ENCODE measurements around the gene CARS1. TPM values are rescaled to one million over a fixed set of nuclear protein-coding genes. Genes with fewer than 3 reads are reported as not detected.

Gene CARS1
- total and polyA plus RNA-seq, 9 of the 15 experiments (the other 6 are each of a cell fraction or from before 2014, with no cell fraction given) = 14.4 to 106 (median 73.6) TPM

- 0 out of 4 replicates have a peak, but pooled peaks of 1 of the 2 experiments have one; percentile 14 for TF ChIP-seq FOXA3 (CRISPR knock-in tag; conservative IDR thresholded peaks at IDR 0.05 in 1 of 2, IDR thresholded peaks at IDR 0.05 in 1 of 2)
- TF ChIP-seq, protein P1, sequence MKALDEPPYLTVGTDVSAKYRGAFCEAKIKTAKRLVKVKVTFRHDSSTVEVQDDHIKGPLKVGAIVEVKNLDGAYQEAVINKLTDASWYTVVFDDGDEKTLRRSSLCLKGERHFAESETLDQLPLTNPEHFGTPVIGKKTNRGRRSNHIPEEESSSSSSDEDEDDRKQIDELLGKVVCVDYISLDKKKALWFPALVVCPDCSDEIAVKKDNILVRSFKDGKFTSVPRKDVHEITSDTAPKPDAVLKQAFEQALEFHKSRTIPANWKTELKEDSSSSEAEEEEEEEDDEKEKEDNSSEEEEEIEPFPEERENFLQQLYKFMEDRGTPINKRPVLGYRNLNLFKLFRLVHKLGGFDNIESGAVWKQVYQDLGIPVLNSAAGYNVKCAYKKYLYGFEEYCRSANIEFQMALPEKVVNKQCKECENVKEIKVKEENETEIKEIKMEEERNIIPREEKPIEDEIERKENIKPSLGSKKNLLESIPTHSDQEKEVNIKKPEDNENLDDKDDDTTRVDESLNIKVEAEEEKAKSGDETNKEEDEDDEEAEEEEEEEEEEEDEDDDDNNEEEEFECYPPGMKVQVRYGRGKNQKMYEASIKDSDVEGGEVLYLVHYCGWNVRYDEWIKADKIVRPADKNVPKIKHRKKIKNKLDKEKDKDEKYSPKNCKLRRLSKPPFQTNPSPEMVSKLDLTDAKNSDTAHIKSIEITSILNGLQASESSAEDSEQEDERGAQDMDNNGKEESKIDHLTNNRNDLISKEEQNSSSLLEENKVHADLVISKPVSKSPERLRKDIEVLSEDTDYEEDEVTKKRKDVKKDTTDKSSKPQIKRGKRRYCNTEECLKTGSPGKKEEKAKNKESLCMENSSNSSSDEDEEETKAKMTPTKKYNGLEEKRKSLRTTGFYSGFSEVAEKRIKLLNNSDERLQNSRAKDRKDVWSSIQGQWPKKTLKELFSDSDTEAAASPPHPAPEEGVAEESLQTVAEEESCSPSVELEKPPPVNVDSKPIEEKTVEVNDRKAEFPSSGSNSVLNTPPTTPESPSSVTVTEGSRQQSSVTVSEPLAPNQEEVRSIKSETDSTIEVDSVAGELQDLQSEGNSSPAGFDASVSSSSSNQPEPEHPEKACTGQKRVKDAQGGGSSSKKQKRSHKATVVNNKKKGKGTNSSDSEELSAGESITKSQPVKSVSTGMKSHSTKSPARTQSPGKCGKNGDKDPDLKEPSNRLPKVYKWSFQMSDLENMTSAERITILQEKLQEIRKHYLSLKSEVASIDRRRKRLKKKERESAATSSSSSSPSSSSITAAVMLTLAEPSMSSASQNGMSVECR (CRISPR knock-in tag; IDR thresholded peaks at IDR 0.05) = no peak
- TF ChIP-seq, protein P2, sequence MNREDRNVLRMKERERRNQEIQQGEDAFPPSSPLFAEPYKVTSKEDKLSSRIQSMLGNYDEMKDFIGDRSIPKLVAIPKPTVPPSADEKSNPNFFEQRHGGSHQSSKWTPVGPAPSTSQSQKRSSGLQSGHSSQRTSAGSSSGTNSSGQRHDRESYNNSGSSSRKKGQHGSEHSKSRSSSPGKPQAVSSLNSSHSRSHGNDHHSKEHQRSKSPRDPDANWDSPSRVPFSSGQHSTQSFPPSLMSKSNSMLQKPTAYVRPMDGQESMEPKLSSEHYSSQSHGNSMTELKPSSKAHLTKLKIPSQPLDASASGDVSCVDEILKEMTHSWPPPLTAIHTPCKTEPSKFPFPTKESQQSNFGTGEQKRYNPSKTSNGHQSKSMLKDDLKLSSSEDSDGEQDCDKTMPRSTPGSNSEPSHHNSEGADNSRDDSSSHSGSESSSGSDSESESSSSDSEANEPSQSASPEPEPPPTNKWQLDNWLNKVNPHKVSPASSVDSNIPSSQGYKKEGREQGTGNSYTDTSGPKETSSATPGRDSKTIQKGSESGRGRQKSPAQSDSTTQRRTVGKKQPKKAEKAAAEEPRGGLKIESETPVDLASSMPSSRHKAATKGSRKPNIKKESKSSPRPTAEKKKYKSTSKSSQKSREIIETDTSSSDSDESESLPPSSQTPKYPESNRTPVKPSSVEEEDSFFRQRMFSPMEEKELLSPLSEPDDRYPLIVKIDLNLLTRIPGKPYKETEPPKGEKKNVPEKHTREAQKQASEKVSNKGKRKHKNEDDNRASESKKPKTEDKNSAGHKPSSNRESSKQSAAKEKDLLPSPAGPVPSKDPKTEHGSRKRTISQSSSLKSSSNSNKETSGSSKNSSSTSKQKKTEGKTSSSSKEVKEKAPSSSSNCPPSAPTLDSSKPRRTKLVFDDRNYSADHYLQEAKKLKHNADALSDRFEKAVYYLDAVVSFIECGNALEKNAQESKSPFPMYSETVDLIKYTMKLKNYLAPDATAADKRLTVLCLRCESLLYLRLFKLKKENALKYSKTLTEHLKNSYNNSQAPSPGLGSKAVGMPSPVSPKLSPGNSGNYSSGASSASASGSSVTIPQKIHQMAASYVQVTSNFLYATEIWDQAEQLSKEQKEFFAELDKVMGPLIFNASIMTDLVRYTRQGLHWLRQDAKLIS (CRISPR knock-in tag; IDR thresholded peaks at IDR 0.05) = no peak
- no peak for TF ChIP-seq PURB (CRISPR knock-in tag; IDR thresholded peaks at IDR 0.05; ENCODE audit: low read depth)
- no peak for TF ChIP-seq RHOXF2B (CRISPR knock-in tag; conservative IDR thresholded peaks at IDR 0.05)
- no peak for TF ChIP-seq TCF7L2 (IDR thresholded peaks at IDR 0.05; ENCODE audit: low read depth, low read length)
- peak; percentile 85 for TF ChIP-seq NFE2L1 (tag; IDR thresholded peaks at IDR 0.05; ENCODE audit: borderline replicate concordance, low read depth)
- peak; percentile 85; the same call in 1 of the 2 replicates for TF ChIP-seq BACH1 (tag; IDR thresholded peaks at IDR 0.05)
- TF ChIP-seq, protein P3, sequence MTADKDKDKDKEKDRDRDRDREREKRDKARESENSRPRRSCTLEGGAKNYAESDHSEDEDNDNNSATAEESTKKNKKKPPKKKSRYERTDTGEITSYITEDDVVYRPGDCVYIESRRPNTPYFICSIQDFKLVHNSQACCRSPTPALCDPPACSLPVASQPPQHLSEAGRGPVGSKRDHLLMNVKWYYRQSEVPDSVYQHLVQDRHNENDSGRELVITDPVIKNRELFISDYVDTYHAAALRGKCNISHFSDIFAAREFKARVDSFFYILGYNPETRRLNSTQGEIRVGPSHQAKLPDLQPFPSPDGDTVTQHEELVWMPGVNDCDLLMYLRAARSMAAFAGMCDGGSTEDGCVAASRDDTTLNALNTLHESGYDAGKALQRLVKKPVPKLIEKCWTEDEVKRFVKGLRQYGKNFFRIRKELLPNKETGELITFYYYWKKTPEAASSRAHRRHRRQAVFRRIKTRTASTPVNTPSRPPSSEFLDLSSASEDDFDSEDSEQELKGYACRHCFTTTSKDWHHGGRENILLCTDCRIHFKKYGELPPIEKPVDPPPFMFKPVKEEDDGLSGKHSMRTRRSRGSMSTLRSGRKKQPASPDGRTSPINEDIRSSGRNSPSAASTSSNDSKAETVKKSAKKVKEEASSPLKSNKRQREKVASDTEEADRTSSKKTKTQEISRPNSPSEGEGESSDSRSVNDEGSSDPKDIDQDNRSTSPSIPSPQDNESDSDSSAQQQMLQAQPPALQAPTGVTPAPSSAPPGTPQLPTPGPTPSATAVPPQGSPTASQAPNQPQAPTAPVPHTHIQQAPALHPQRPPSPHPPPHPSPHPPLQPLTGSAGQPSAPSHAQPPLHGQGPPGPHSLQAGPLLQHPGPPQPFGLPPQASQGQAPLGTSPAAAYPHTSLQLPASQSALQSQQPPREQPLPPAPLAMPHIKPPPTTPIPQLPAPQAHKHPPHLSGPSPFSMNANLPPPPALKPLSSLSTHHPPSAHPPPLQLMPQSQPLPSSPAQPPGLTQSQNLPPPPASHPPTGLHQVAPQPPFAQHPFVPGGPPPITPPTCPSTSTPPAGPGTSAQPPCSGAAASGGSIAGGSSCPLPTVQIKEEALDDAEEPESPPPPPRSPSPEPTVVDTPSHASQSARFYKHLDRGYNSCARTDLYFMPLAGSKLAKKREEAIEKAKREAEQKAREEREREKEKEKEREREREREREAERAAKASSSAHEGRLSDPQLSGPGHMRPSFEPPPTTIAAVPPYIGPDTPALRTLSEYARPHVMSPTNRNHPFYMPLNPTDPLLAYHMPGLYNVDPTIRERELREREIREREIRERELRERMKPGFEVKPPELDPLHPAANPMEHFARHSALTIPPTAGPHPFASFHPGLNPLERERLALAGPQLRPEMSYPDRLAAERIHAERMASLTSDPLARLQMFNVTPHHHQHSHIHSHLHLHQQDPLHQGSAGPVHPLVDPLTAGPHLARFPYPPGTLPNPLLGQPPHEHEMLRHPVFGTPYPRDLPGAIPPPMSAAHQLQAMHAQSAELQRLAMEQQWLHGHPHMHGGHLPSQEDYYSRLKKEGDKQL (CRISPR knock-in tag; IDR thresholded peaks at IDR 0.05; ENCODE audit: borderline replicate concordance) = no peak
- TF ChIP-seq FOSL1 (tag; conservative IDR thresholded peaks at IDR 0.05) = no peak
- TF ChIP-seq GTF2F1 (IDR thresholded peaks at IDR 0.05; ENCODE audit: low read depth, low read length) = no peak
Measured at GRCh38 chr11:2987881-2988861, 69.1 kb downstream of the CARS1 start (continued).
